NB4 (cell line): ENCODE data around the gene SLC35C1.

Source experiments
- MYC ChIP-seq: IDR thresholded peaks from 2 replicates; pipeline ENCODE4 v1.6.1; 2011; ENCODE audit warnings: low read depth, low read length
- POLR2A ChIP-seq: IDR thresholded peaks from 2 replicates; pipeline ENCODE4 v1.6.1; 2011; ENCODE audit warnings: mild to moderate bottlenecking; ENCODE audit not compliant: insufficient read length; ENCODE audit errors: extremely low read depth
- TF ChIP-seq, protein P1 (sequence below): IDR thresholded peaks from one replicate; pipeline ENCODE4 v1.5.1; 2012; ENCODE audit warnings: low read depth, low read length

GRCh38 chr11:45806072-45806933 is 1.4 kb downstream of the SLC35C1 start:
- TF ChIP-seq, protein P1, sequence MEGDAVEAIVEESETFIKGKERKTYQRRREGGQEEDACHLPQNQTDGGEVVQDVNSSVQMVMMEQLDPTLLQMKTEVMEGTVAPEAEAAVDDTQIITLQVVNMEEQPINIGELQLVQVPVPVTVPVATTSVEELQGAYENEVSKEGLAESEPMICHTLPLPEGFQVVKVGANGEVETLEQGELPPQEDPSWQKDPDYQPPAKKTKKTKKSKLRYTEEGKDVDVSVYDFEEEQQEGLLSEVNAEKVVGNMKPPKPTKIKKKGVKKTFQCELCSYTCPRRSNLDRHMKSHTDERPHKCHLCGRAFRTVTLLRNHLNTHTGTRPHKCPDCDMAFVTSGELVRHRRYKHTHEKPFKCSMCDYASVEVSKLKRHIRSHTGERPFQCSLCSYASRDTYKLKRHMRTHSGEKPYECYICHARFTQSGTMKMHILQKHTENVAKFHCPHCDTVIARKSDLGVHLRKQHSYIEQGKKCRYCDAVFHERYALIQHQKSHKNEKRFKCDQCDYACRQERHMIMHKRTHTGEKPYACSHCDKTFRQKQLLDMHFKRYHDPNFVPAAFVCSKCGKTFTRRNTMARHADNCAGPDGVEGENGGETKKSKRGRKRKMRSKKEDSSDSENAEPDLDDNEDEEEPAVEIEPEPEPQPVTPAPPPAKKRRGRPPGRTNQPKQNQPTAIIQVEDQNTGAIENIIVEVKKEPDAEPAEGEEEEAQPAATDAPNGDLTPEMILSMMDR: no peak
- no peak for TF ChIP-seq MYC
- TF ChIP-seq POLR2A: no peak
